Measurements from ENCODE around the gene TRPM8.
"Not testable (repeated sequence)": the region's sequence is repeated elsewhere in the genome, so short reads cannot be mapped to it uniquely, and the experiment has no call there.

Gene TRPM8

GRCh38 chr2:233936089-233936488, 18.9 kb downstream of the TRPM8 start:
- no peak for DNase-seq (ENCODE audit: low read depth in 2 of 2)

GRCh38 chr2:233938676-233939370, 21.6 kb downstream of the TRPM8 start:
- DNase-seq (ENCODE audit: low read depth in 2 of 2): no peak

GRCh38 chr2:233940376-233941276, 23.5 kb downstream of the TRPM8 start:
- no peak for DNase-seq (ENCODE audit: low read depth in 2 of 2)

GRCh38 chr2:233942731-233943130, 25.6 kb downstream of the TRPM8 start:
- no peak for DNase-seq (ENCODE audit: low read depth in 2 of 2)

- DNase-seq (ENCODE audit: low read depth in 2 of 2): no peak
Observed at GRCh38 chr2:233944269-233944668, 27.1 kb downstream of the TRPM8 start.

GRCh38 chr2:233944722-233945121, 27.5 kb downstream of the TRPM8 start:
- DNase-seq (ENCODE audit: low read depth in 2 of 2): no peak

GRCh38 chr2:233945146-233945545, 28.0 kb downstream of the TRPM8 start:
- DNase-seq (ENCODE audit: low read depth in 2 of 2): no peak

GRCh38 chr2:233950078-233950825, 33.1 kb downstream of the TRPM8 start:
- DNase-seq (ENCODE audit: low read depth in 2 of 2): no peak

- DNase-seq (ENCODE audit: low read depth in 2 of 2): no peak
Observed at GRCh38 chr2:233952335-233952734, 35.2 kb downstream of the TRPM8 start.

GRCh38 chr2:233953087-233953801, 36.1 kb downstream of the TRPM8 start:
- DNase-seq (ENCODE audit: low read depth in 2 of 2): no peak

GRCh38 chr2:233960203-233960602, 43.0 kb downstream of the TRPM8 start:
- no peak for DNase-seq (ENCODE audit: low read depth in 2 of 2)

GRCh38 chr2:233961905-233962304, 44.7 kb downstream of the TRPM8 start:
- DNase-seq (ENCODE audit: low read depth in 2 of 2): no peak

- no peak for DNase-seq (ENCODE audit: low read depth in 2 of 2)
Observed at GRCh38 chr2:233964581-233964980, 47.4 kb downstream of the TRPM8 start.

- no peak for DNase-seq (ENCODE audit: low read depth in 2 of 2)
Observed at GRCh38 chr2:233965032-233965603, 47.9 kb downstream of the TRPM8 start.

GRCh38 chr2:233965646-233966045, 48.5 kb downstream of the TRPM8 start:
- DNase-seq (ENCODE audit: low read depth in 2 of 2): not testable (repeated sequence)

- DNase-seq (ENCODE audit: low read depth in 2 of 2): no peak
Observed at GRCh38 chr2:233966388-233966787, 49.2 kb downstream of the TRPM8 start.

- DNase-seq (ENCODE audit: low read depth in 2 of 2): no peak
Observed at GRCh38 chr2:233967164-233967563, 50.0 kb downstream of the TRPM8 start.

GRCh38 chr2:233968556-233968955, 51.4 kb downstream of the TRPM8 start:
- DNase-seq (ENCODE audit: low read depth in 2 of 2): no peak

- DNase-seq (ENCODE audit: low read depth in 2 of 2): not testable (repeated sequence)
Observed at GRCh38 chr2:233972460-233972859, 55.3 kb downstream of the TRPM8 start.

- DNase-seq (ENCODE audit: low read depth in 2 of 2): no peak
Observed at GRCh38 chr2:233972941-233973575, 55.9 kb downstream of the TRPM8 start.

GRCh38 chr2:233973786-233974185, 56.6 kb downstream of the TRPM8 start:
- no peak for DNase-seq (ENCODE audit: low read depth in 2 of 2)
